Stimulated activated naive B cell treated with anti-CD40 and anti-IgM and Interleukin-4, amounts not matched to agents 10 μg/mL and 1 μg/mL and 100 μg/mL, for 72 hours (primary cell): Measurements from ENCODE around the gene ADGRE2.

Experiments used
- ATAC-seq, 2 donors: fragments of 150-1000 bp; cut with Tn5 transposase; replicated peaks; 2 replicates each; pipeline ENCODE4 v1.10.0; 2021; ENCODE audit warnings: moderate library complexity in 1 of 2
- DNase-seq: peaks from one replicate; pipeline ENCODE4 v3.0.0; 2021
- H3K27ac Mint-ChIP-seq: one replicate; pipeline ENCODE4 v1.8.0; 2022; ENCODE audit warnings: mild to moderate bottlenecking, mixed read lengths
- H3K27me3 Mint-ChIP-seq, 2 donors: one replicate each; pipeline ENCODE4 v1.8.0; 2022; ENCODE audit warnings: mixed read lengths in 2 of 2
- H3K36me3 Mint-ChIP-seq, 2 donors: one replicate each; pipeline ENCODE4 v1.8.0; 2022; ENCODE audit warnings: mixed read lengths in 2 of 2, mild to moderate bottlenecking in 1 of 2
- H3K4me1 Mint-ChIP-seq, 2 donors: one replicate each; pipeline ENCODE4 v1.8.0; 2022; ENCODE audit warnings: mixed read lengths in 2 of 2, mild to moderate bottlenecking in 1 of 2
- H3K4me3 Mint-ChIP-seq, 2 donors: one replicate each; pipeline ENCODE4 v1.8.0; 2022; ENCODE audit warnings: mild to moderate bottlenecking in 2 of 2, mixed read lengths in 2 of 2, moderate library complexity in 1 of 2
- H3K9me3 Mint-ChIP-seq, 2 donors: one replicate each; pipeline ENCODE4 v1.8.0; 2022; ENCODE audit warnings: mixed read lengths in 2 of 2, mild to moderate bottlenecking in 1 of 2

Gene ADGRE2

DNA sequence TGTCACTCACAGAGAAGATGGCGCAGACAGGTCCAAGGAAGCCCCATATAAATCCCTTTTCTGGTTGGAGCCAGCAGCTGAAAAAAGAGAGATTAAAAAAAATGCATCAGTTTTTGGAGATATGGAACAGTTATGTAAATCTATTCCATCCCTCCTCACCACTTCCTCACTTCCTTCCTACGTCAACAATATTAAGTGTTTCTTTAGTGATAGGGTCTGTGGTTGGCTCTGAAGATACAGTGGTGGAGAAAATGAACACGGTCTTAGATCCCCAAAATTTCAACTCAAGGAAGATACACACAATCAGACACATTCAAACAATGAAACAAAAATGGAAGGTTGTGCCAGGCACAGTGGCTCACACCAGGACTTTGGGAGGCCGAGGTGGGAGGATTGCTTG lies 31.5 kb downstream of the ADGRE2 start:
- DNase-seq (no peak), ATAC-seq (no peak)
- Mint-ChIP-seq H3K36me3 (peaks cover 33 to 42% of the 10 kb centered on the region in 2 donors), H3K27ac (no peak overlapping the region), H3K27me3 (no peaks in the 10 kb centered on the region), H3K4me1 (no peaks in the 10 kb centered on the region), H3K4me3 (no peak overlapping the region), H3K9me3 (peaks cover 0 to 1% of the 10 kb centered on the region in 2 donors)

DNA sequence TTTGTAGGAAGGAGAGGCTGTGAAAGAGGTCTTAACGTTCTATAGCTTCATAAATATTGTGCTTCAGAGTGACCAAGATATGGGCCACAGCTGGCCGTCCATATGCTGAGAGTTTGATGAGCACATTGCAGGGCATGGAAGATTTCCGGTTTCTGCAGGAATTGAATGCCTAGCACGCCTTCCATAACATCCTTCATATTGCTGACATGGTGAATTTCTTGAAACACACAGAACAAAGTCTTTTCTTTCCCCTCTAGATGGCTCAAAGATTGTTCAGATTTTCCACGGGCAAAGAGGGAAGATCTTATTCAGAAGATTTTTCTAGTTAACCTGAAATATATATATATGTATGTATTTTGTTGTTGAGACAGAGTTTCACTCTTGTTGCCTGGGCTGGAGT lies 42.4 kb downstream of the ADGRE2 start:
- peaks cover 3 to 4% of the 10 kb centered on the region in 2 donors for H3K27me3 Mint-ChIP-seq
- H3K4me1 Mint-ChIP-seq: peaks cover 0 to 2% of the 10 kb centered on the region in 2 donors
- ATAC-seq: no peak
- peaks cover 3% of the 10 kb centered on the region in 2 donors for H3K9me3 Mint-ChIP-seq
- H3K4me3 Mint-ChIP-seq: no peak overlapping the region
- DNase-seq: no peak
- no peak overlapping the region for H3K27ac Mint-ChIP-seq
- H3K36me3 Mint-ChIP-seq: peaks cover 21 to 23% of the 10 kb centered on the region in 2 donors

DNA sequence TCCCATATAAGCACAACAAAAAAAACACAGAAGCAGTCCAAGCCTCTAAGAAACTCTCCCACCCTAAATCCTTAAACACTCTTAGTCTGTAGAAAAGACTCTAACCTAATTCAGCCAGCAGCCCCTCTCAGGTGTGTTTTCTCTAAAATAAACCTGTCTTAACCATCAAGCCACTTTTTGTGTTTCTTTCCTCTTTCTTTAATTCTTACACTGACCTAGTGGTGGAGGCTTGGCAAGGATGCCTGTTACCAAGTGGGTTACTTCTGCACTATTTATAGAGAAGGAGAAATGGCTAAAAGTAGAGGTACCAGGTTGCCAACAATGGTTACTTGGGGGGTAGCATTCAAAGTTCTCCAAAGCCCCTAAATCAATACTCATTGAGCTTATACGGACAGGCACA lies 44.8 kb downstream of the ADGRE2 start:
- H3K9me3 Mint-ChIP-seq: peaks cover 12 to 14% of the 10 kb centered on the region in 2 donors
- ATAC-seq: no peak

DNA sequence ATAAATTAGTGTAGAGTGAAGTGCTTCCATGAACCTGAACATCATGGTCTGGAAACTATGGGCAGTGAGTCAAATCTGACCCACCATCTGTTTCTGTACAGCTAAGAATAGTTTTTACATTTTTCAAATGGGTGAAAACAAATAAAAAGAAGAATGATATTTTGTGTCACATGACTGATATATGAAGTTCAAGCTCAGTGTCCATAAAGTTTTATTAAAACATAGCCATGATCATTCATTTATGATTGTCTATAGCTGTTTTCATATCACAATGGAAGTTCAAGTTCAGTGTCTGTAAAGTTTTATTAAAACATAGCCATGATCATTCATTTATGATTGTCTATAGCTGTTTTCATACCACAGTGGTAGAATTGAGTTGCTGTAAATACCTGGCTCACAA lies 45.9 kb downstream of the ADGRE2 start:
- no peak overlapping the region for H3K27ac Mint-ChIP-seq
- H3K27me3 Mint-ChIP-seq: peaks cover 4 to 6% of the 10 kb centered on the region in 2 donors
- no peak for ATAC-seq
- peaks cover 16 to 18% of the 10 kb centered on the region in 2 donors for H3K9me3 Mint-ChIP-seq
- no peak for DNase-seq
- H3K4me1 Mint-ChIP-seq: peaks cover 0 to 2% of the 10 kb centered on the region in 2 donors
- H3K4me3 Mint-ChIP-seq: no peak overlapping the region
- H3K36me3 Mint-ChIP-seq: peaks cover 17 to 33% of the 10 kb centered on the region in 2 donors

More for the DNA sequence above, 44.8 kb downstream of the ADGRE2 start:
- H3K4me3 Mint-ChIP-seq: no peak overlapping the region
- peaks cover 19 to 29% of the 10 kb centered on the region in 2 donors for H3K36me3 Mint-ChIP-seq
- H3K27ac Mint-ChIP-seq: no peak overlapping the region
- no peak for DNase-seq
- peaks cover 4 to 6% of the 10 kb centered on the region in 2 donors for H3K27me3 Mint-ChIP-seq
- peaks cover 0 to 2% of the 10 kb centered on the region in 2 donors for H3K4me1 Mint-ChIP-seq

DNA sequence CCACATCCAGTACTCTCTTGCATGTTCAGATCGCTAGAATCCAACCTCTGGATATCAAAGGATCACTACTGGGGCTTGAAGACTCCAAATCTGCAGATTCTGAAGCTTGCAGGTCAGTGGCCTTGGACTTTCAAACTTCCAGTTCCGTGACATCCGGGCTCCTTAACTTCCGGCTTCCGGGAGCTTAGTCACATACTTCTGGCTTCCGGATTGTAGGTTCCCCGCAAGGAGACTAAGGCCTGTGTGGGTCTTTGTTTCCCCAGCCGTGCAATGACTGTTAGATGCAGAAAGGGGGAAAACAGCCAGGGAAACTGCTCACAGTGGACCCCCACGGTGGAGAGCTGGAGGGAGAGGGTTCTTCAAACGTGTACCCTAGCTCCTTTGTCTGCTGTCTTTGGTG lies 47.2 kb downstream of the ADGRE2 start:
- Mint-ChIP-seq H3K9me3 (peaks cover 22 to 25% of the 10 kb centered on the region in 2 donors), H3K4me1 (peaks cover 0 to 2% of the 10 kb centered on the region in 2 donors), H3K27me3 (peaks cover 4 to 6% of the 10 kb centered on the region in 2 donors), H3K27ac (no peak overlapping the region), H3K36me3 (peaks cover 19 to 36% of the 10 kb centered on the region in 2 donors), H3K4me3 (no peak overlapping the region)
- ATAC-seq (no peak), DNase-seq (no peak)

DNA sequence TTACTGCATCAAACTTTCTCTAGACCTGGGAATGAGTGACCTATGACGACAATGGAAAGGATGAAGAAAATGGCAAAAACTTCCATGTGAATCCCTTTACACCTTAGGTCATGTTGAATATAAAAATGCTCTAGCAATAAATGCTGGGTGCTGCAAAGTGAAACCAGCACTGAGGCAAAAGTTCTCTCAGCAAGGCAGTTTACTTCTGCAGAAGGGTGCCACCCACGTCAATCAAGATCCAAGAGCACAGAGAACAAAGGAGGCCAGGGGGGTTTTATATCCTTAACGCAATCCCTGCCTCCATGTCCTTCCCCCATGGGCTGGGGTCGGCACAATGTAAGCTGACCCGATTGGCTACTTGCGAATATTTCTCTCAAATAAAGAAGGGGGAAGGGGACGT lies 49.8 kb downstream of the ADGRE2 start:
- no peak for DNase-seq
- H3K9me3 Mint-ChIP-seq: peaks cover 30 to 34% of the 10 kb centered on the region in 2 donors
- peaks cover 4 to 6% of the 10 kb centered on the region in 2 donors for H3K27me3 Mint-ChIP-seq
- peaks cover 20 to 46% of the 10 kb centered on the region in 2 donors for H3K36me3 Mint-ChIP-seq
- H3K4me3 Mint-ChIP-seq: no peak overlapping the region
- peaks cover 0 to 2% of the 10 kb centered on the region in 2 donors for H3K4me1 Mint-ChIP-seq
- no peak for ATAC-seq
- H3K27ac Mint-ChIP-seq: no peak overlapping the region

DNA sequence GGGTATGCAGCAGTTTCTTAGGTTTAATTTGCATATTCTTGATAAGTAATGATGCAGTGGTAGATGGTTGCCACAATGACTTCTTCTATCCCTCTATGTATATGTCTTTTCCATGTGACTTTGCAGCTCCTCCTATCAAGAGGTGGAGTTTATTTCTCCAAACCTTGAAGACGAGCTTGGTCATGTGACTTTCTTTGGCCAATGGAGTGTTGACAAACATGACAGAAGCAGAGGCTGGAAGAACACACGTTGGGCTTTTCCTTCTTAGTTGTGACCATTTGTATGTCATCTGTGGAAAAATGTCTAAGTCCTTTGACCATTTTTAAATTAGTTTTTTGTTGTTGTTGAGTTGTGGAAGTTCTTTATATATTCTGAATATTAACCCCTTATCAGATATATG lies 56.2 kb downstream of the ADGRE2 start:
- Mint-ChIP-seq H3K9me3 (peaks cover 38 to 41% of the 10 kb centered on the region in 2 donors), H3K4me1 (no peaks in the 10 kb centered on the region), H3K36me3 (peaks cover 67 to 82% of the 10 kb centered on the region in 2 donors), H3K27ac (no peak overlapping the region), H3K27me3 (no peaks in the 10 kb centered on the region), H3K4me3 (no peak overlapping the region)
- no peak for ATAC-seq
- no peak for DNase-seq

DNA sequence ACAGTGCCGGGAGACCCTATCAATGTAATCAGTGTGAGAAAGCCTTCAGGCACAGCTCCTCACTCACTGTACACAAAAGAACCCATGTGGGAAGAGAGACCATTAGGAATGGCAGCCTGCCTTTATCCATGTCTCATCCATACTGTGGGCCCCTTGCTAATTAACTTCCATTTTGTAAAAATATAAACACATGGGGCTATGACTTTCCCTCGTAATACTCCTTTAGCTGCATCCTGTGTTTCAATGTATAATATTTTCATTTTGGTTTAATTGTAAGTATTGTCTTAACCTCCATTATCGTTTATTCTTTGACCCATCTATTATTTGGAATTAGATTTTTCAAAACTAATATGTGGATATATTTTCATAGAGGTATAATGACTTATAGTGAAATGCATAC lies 59.2 kb downstream of the ADGRE2 start:
- H3K36me3 Mint-ChIP-seq: peaks cover 87 to 94% of the 10 kb centered on the region in 2 donors
- H3K4me1 Mint-ChIP-seq: no peaks in the 10 kb centered on the region
- no peaks in the 10 kb centered on the region for H3K27me3 Mint-ChIP-seq
- ATAC-seq (no peak), DNase-seq (no peak)
- H3K27ac Mint-ChIP-seq: no peak overlapping the region
- peaks cover 44 to 45% of the 10 kb centered on the region in 2 donors for H3K9me3 Mint-ChIP-seq
- no peak overlapping the region for H3K4me3 Mint-ChIP-seq

DNA sequence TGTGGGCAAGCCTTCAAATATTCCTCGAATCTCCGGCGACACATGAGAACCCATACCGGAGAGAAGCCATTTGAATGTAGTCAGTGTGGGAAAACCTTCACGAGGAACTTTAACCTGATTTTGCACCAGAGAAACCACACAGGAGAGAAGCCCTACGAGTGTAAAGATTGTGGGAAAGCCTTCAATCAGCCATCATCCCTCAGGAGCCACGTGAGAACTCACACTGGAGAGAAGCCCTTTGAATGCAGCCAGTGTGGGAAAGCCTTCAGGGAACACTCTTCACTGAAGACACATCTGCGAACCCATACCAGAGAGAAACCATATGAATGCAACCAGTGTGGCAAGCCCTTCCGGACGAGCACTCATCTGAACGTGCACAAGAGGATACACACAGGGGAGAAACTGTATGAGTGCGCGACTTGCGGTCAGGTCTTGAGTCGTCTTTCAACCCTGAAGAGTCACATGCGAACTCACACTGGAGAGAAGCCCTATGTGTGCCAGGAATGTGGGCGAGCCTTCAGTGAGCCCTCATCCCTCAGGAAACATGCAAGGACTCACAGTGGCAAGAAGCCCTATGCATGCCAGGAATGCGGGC lies 59.7 kb downstream of the ADGRE2 start:
- ATAC-seq: no peak
- peaks cover 90 to 94% of the 10 kb centered on the region in 2 donors for H3K36me3 Mint-ChIP-seq
- no peak overlapping the region for H3K27ac Mint-ChIP-seq
- no peak for DNase-seq
- no peaks in the 10 kb centered on the region for H3K4me1 Mint-ChIP-seq
- peaks cover 44 to 45% of the 10 kb centered on the region in 2 donors for H3K9me3 Mint-ChIP-seq
- no peaks in the 10 kb centered on the region for H3K27me3 Mint-ChIP-seq
- H3K4me3 Mint-ChIP-seq: no peak overlapping the region

DNA sequence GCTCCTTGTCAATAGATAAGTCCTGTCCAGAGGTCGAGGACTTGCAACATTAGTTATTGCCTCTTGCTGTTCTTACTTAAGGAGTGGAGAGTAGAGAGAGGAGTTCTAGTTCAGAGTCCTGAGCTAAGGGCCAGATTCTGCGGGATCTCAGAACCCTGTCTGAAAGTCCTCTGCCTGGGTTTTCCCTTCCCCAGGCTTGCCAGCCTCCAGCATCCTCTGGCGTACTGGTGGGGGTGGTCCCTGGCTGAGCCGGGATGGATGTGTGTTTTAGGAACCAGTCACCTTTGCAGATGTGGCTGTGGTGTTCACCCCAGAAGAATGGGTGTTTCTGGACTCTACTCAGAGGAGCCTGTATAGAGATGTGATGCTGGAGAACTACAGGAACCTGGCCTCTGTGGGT lies 62.5 kb downstream of the ADGRE2 start:
- Mint-ChIP-seq H3K9me3 (peaks cover 43 to 49% of the 10 kb centered on the region in 2 donors), H3K36me3 (peaks cover 86 to 95% of the 10 kb centered on the region in 2 donors), H3K27me3 (no peaks in the 10 kb centered on the region), H3K27ac (no peak overlapping the region), H3K4me1 (no peaks in the 10 kb centered on the region), H3K4me3 (no peak overlapping the region)
- DNase-seq (no peak), ATAC-seq (no peak)

DNA sequence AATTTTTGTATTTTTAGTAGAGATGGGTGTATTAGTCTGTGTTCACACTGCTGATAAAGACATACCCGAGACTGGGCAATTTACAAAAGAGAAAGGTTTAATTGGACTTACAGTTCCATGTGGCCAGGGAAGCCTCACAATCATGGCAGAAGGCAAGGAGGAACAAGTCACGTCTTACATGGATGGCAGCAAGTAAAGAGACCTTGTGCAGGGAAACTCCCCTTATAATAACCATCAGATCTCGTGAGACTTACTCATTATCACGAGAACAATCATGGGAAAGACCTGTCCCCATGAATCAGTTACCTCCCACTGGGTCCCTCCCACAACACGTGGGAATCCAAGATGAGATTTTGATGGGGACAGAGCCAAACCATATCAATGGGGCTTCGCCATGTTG lies 73.9 kb downstream of the ADGRE2 start:
- Mint-ChIP-seq H3K4me1 (peaks cover 0 to 1% of the 10 kb centered on the region in 2 donors), H3K9me3 (peaks cover 0 to 6% of the 10 kb centered on the region in 2 donors), H3K27ac (no peak overlapping the region), H3K4me3 (no peak overlapping the region), H3K27me3 (no peaks in the 10 kb centered on the region), H3K36me3 (peaks cover 71 to 87% of the 10 kb centered on the region in 2 donors)
- DNase-seq (no peak), ATAC-seq (no peak)

DNA sequence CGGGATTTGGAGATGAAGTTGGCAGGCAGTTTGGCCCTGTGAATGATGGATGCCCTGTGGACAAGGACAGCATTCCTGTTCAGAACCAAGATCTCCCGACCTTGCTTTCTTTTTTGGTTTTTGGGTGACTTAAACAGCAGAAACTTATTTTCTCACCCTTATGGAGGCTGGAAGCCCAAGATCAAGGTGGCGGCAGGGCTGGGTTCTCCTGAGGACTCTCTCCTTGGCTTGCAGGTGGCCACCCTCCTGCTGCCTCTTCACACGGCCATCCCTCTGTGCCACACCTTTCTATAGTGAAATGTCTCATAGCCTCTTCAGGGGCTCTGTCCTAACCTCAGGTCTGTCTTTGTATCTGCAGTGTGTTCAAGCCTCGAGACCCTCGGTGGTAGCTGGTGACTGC lies 74.5 kb downstream of the ADGRE2 start:
- DNase-seq: no peak
- H3K27ac Mint-ChIP-seq: no peak overlapping the region
- no peak for ATAC-seq

DNA sequence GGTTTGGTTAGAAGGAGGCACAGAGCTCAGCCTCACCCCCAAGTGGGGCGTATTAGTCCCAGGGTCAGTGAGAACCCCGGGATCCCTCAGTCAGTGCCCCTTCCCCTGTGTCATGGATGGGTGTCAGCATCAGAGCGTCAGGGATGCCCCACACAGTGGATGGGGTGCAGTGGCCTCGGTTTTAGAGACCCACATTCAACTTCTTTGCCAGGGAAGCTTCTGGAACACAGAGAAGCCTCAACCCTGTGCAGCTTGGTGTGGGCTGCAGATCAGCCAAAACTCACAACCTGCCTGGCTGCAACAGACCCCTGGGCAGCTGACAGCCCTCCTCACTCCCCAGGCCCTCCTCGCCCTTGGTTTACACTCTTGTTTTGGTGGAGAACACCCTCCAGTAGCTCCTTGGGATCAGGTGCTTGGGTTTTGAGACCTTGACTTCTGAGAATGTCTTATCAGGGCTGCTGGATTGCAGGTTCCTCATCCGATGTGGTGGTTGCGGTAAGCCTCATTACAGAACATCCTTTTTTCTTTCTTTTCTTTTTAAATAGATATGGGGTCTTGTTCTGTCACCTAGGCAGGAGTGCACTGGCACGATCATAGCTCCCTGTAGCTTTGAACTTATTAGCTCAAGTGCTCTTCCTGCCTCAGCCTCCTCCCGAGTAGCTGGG lies 77.5 kb downstream of the ADGRE2 start:
- Mint-ChIP-seq H3K4me1 (no peaks in the 10 kb centered on the region), H3K36me3 (peaks cover 57 to 81% of the 10 kb centered on the region in 2 donors), H3K27ac (no peak overlapping the region), H3K4me3 (no peak overlapping the region), H3K9me3 (peaks cover 0 to 6% of the 10 kb centered on the region in 2 donors), H3K27me3 (no peaks in the 10 kb centered on the region)
- DNase-seq (no peak), ATAC-seq (no peak)

More for the DNA sequence above, 74.5 kb downstream of the ADGRE2 start:
- Mint-ChIP-seq H3K4me3 (no peak overlapping the region), H3K9me3 (peaks cover 0 to 6% of the 10 kb centered on the region in 2 donors), H3K36me3 (peaks cover 70 to 86% of the 10 kb centered on the region in 2 donors), H3K27me3 (no peaks in the 10 kb centered on the region), H3K4me1 (peaks cover 0 to 1% of the 10 kb centered on the region in 2 donors)

DNA sequence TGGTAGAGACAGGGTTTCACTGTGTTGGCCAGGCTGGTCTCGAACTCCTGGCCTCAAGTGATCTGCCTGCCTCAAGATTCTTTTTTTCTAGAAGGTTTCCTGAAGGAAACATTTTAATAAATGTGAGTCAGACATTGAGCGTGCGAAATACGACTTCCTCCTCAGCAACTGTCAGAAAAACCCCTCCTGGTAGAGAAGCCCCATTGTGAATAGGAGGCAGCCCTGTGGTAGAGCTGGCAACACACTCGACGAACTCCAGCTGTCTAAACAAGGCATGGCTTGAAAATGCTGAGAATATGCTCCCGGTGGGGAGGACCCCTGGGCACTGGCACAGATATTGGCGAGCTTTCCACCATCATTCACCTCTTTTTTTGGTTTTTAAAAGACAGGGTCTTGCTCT lies 78.7 kb downstream of the ADGRE2 start:
- Mint-ChIP-seq H3K4me1 (no peaks in the 10 kb centered on the region), H3K36me3 (peaks cover 53 to 74% of the 10 kb centered on the region in 2 donors), H3K27me3 (no peaks in the 10 kb centered on the region), H3K9me3 (peaks cover 0 to 6% of the 10 kb centered on the region in 2 donors), H3K4me3 (no peak overlapping the region), H3K27ac (no peak overlapping the region)
- ATAC-seq: no peak
- no peak for DNase-seq

DNA sequence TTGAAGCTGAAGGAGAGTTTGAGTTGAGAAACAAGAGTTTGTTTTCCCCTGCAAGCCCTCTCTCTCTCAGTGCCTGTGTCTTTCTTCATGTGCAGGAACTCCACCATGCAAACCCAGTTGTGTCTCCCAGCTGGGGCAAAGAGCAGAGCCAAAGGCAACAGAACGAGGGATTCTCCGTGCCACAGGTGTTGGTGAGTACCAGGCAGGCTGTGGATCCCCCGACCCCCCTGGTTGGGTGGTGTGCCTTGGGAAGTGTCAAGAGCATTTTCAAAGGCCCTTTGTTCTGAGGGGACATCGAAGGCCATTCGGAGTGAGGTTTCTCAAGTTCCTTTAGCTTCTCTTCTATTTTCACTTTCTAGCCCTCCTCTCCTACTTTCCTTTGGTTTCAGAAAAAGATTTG lies 82.9 kb downstream of the ADGRE2 start:
- no peak for ATAC-seq
- DNase-seq: no peak
- Mint-ChIP-seq H3K4me1 (peaks cover 6 to 9% of the 10 kb centered on the region in 2 donors), H3K27me3 (no peaks in the 10 kb centered on the region), H3K27ac (no peak overlapping the region), H3K9me3 (no peaks in the 10 kb centered on the region), H3K4me3 (no peak overlapping the region), H3K36me3 (peaks cover 21 to 50% of the 10 kb centered on the region in 2 donors)
